H9 (cell line): Measurements from ENCODE around the gene CROCC2. TPM values are rescaled to one million over a fixed set of nuclear protein-coding genes. Genes with fewer than 3 reads are reported as not detected.

Experiments used
- DNase-seq: peaks from one replicate; pipeline ENCODE4 v3.0.0-alpha.2; 2017
- H2AFZ ChIP-seq: one replicate; pipeline ENCODE4 v1.6.1; 2013; ENCODE audit warnings: mild to moderate bottlenecking, low read length, control low read depth, moderate library complexity
- H2AK5ac ChIP-seq: 2 replicates; pipeline ENCODE4 v1.6.1; 2013; ENCODE audit warnings: low read length, control low read depth, mixed read lengths; ENCODE audit not compliant: insufficient read length
- H2BK120ac ChIP-seq: one replicate; pipeline ENCODE4 v1.6.1; 2013; ENCODE audit warnings: low read depth, mild to moderate bottlenecking, low read length, control low read depth, inconsistent platforms; ENCODE audit not compliant: poor library complexity, severe bottlenecking
- H2BK12ac ChIP-seq: 2 replicates; pipeline ENCODE4 v1.6.1; 2013; ENCODE audit warnings: low read length, control low read depth, mixed read lengths, low read depth; ENCODE audit not compliant: insufficient read length
- H2BK15ac ChIP-seq: 2 replicates; pipeline ENCODE4 v1.6.1; 2013; ENCODE audit warnings: low read depth, low read length, control low read depth
- H2BK20ac ChIP-seq: one replicate; pipeline ENCODE4 v1.6.1; 2013; ENCODE audit warnings: low read depth, mild to moderate bottlenecking, low read length, control low read depth, inconsistent platforms; ENCODE audit not compliant: poor library complexity, severe bottlenecking
- H2BK5ac ChIP-seq: 2 replicates; pipeline ENCODE4 v1.6.1; 2013; ENCODE audit warnings: low read length, control low read depth, mixed read lengths; ENCODE audit not compliant: insufficient read length
- H3K14ac ChIP-seq: 2 replicates; pipeline ENCODE4 v1.6.1; 2013; ENCODE audit warnings: low read length, control low read depth; ENCODE audit not compliant: insufficient read depth
- H3K18ac ChIP-seq: 2 replicates; pipeline ENCODE4 v1.6.1; 2013; ENCODE audit warnings: low read depth, mild to moderate bottlenecking, mixed read lengths, low read length, control low read depth; ENCODE audit not compliant: insufficient read length
- H3K23ac ChIP-seq: 2 replicates; pipeline ENCODE4 v1.6.1; 2013; ENCODE audit warnings: low read length, control low read depth, mixed read lengths, low read depth; ENCODE audit not compliant: insufficient read length
- H3K23me2 ChIP-seq: 2 replicates; pipeline ENCODE4 v1.6.1; 2013; ENCODE audit warnings: low read depth, mild to moderate bottlenecking, mixed read lengths, low read length, control low read depth; ENCODE audit not compliant: insufficient read length, poor library complexity, severe bottlenecking
- H3K27ac ChIP-seq: 2 replicates; pipeline ENCODE4 v1.5.1; 2013; ENCODE audit warnings: low read length, control low read depth, mixed read lengths, low read depth; ENCODE audit not compliant: insufficient read length
- H3K27me3 ChIP-seq: 2 replicates; pipeline ENCODE4 v1.6.1; 2013; ENCODE audit warnings: low read length, control low read depth, inconsistent platforms; ENCODE audit not compliant: insufficient read depth
- H3K4ac ChIP-seq: 2 replicates; pipeline ENCODE4 v1.6.1; 2013; ENCODE audit warnings: low read depth, mild to moderate bottlenecking, control low read depth, inconsistent platforms, low read length, moderate library complexity
- H3K4me1 ChIP-seq: 2 replicates; pipeline ENCODE4 v1.6.1; 2013; ENCODE audit warnings: low read length, control low read depth, inconsistent platforms; ENCODE audit not compliant: insufficient read depth
- H3K4me2 ChIP-seq: 2 replicates; pipeline ENCODE4 v1.6.1; 2013; ENCODE audit warnings: low read length, control low read depth, mixed read lengths; ENCODE audit not compliant: insufficient read length, insufficient read depth
- H3K56ac ChIP-seq: 2 replicates; pipeline ENCODE4 v1.6.1; 2013; ENCODE audit warnings: low read depth, mild to moderate bottlenecking, mixed read lengths, low read length, control low read depth; ENCODE audit not compliant: insufficient read length
- H3K79me1 ChIP-seq: 2 replicates; pipeline ENCODE4 v1.6.1; 2013; ENCODE audit warnings: low read depth, mild to moderate bottlenecking, moderate library complexity, low read length, control low read depth, inconsistent platforms; ENCODE audit not compliant: insufficient read depth, poor library complexity, severe bottlenecking
- H3K79me2 ChIP-seq: 2 replicates; pipeline ENCODE4 v1.6.1; 2013; ENCODE audit warnings: low read length, control low read depth, inconsistent platforms; ENCODE audit not compliant: insufficient read depth
- H3K9ac ChIP-seq: 2 replicates; pipeline ENCODE4 v1.6.1; 2013; ENCODE audit warnings: low read length, control low read depth, mixed read lengths; ENCODE audit not compliant: insufficient read length; ENCODE audit errors: extremely low read depth
- H3K9me3 ChIP-seq: one replicate; pipeline ENCODE4 v1.6.1; 2013; ENCODE audit warnings: low read depth, low read length, inconsistent platforms; ENCODE audit not compliant: control insufficient read depth
- H3T11ph ChIP-seq: one replicate; pipeline ENCODE4 v1.6.1; 2013; ENCODE audit warnings: mild to moderate bottlenecking, low read length, control low read depth, inconsistent platforms
- H4K20me1 ChIP-seq: one replicate; pipeline ENCODE4 v1.6.1; 2013; ENCODE audit not compliant: control insufficient read depth, insufficient read length, insufficient read depth
- H4K5ac ChIP-seq: 2 replicates; pipeline ENCODE4 v1.6.1; 2013; ENCODE audit warnings: low read depth, mild to moderate bottlenecking, mixed read lengths, low read length, control low read depth; ENCODE audit not compliant: insufficient read length
- H4K8ac ChIP-seq: replicated peaks from 2 replicates; pipeline ENCODE4 v1.6.1; 2013; ENCODE audit warnings: low read length, control low read depth, mixed read lengths, low read depth; ENCODE audit not compliant: insufficient read length
- H4K91ac ChIP-seq: 2 replicates; pipeline ENCODE4 v1.6.1; 2013; ENCODE audit warnings: low read depth, mild to moderate bottlenecking, moderate library complexity, mixed read lengths, low read length, control low read depth; ENCODE audit not compliant: insufficient read length
- H3K27ac Mint-ChIP-seq, 3 experiments: 2 replicates in 2 of 3; 3 replicates in 1 of 3; pipeline ENCODE4 v1.8.0; 2020 to 2021; ENCODE audit warnings: mixed read lengths in 3 of 3, mild to moderate bottlenecking in 1 of 3, moderate library complexity in 1 of 3
- H3K27me3 Mint-ChIP-seq: 2 replicates; pipeline ENCODE4 v1.8.0; 2021; ENCODE audit warnings: low read depth, mild to moderate bottlenecking, moderate library complexity, mixed read lengths
- H3K36me3 Mint-ChIP-seq, 3 experiments: 2 replicates in 2 of 3; 3 replicates in 1 of 3; pipeline ENCODE4 v1.8.0; 2020 to 2021; ENCODE audit warnings: low read depth in 3 of 3, mixed read lengths in 3 of 3; ENCODE audit not compliant: insufficient read depth in 1 of 3
- H3K4me1 Mint-ChIP-seq, 2 experiments: 2 replicates each; pipeline ENCODE4 v1.8.0; 2020; ENCODE audit warnings: mixed read lengths in 2 of 2
- H3K4me3 Mint-ChIP-seq, 2 experiments: 2 replicates in 1 of 2; 3 replicates in 1 of 2; pipeline ENCODE4 v1.8.0; 2020 to 2021; ENCODE audit warnings: mild to moderate bottlenecking in 2 of 2, mixed read lengths in 2 of 2, moderate library complexity in 1 of 2
- H3K9me3 Mint-ChIP-seq, 2 experiments: 2 replicates in 1 of 2; 3 replicates in 1 of 2; pipeline ENCODE4 v1.8.0; 2020; ENCODE audit warnings: mild to moderate bottlenecking in 2 of 2, mixed read lengths in 2 of 2, moderate library complexity in 1 of 2
- CTCF ChIP-seq: fragments of 200-600 bp; sonication (generic); conservative IDR thresholded peaks from 3 replicates; pipeline ENCODE4 v1.8.0; 2021; ENCODE audit warnings: antibody characterized with exemption, mild to moderate bottlenecking
- WGBS: extraction: QIAGEN DNeasy Blood & Tissue Kit; methylation state at CpG from one replicate; pipeline ENCODE4 v1.1.7; 2013; ENCODE audit warnings: missing lambda C conversion rate, low lambda C conversion rate, mixed read lengths; ENCODE audit not compliant: insufficient read length; ENCODE audit errors: extremely low coverage; 5-methylcytosine and 5-hydroxymethylcytosine counted together
- total RNA-seq: library from RNA; stranded (reverse); gene quantifications from 2 replicates; pipeline ENCODE4 v1.2.1, GENCODE V29; 2021

The CROCC2 gene
- total RNA-seq, 1 experiment from 2014 or later: not detected

GRCh38 chr2:241010531-241011295 is 104.6 kb downstream of the CROCC2 start:
- no peak overlapping the region for H3K56ac ChIP-seq
- no peak overlapping the region for H4K8ac ChIP-seq
- TF ChIP-seq CTCF: no peak
- no peak overlapping the region for H4K5ac ChIP-seq
- peaks cover 7% of the 10 kb centered on the region in 2 experiments for H3K9me3 Mint-ChIP-seq
- no peak overlapping the region for H4K91ac ChIP-seq
- no peaks in the 10 kb centered on the region; the same call in 1 of the 2 replicates for H3K4me1 ChIP-seq
- H2BK5ac ChIP-seq: no peak overlapping the region
- H3K79me2 ChIP-seq: no peaks in the 10 kb centered on the region
- peak overlapping the region in 1 of 2 experiments; percentile 44; a peak in 1 of 5 replicates for H3K4me3 Mint-ChIP-seq
- H2BK120ac ChIP-seq: no peak overlapping the region
- H3K79me1 ChIP-seq: no peaks in the 10 kb centered on the region
- H2AFZ ChIP-seq: no peak overlapping the region
- DNase-seq: no peak
- H3K4ac ChIP-seq: no peak overlapping the region
- H3K27me3 ChIP-seq: no peaks in the 10 kb centered on the region
- no peak overlapping the region for H3K18ac ChIP-seq
- H3K27ac Mint-ChIP-seq: no peak overlapping the region
- H3K14ac ChIP-seq: peak overlapping the region; percentile 21; the same call in 1 of the 2 replicates
- no peaks in the 10 kb centered on the region for H4K20me1 ChIP-seq
- H3K4me2 ChIP-seq: peak overlapping the region; percentile 4
- peaks cover 17% of the 10 kb centered on the region in 2 experiments for H3K4me1 Mint-ChIP-seq
- no peak overlapping the region for H2BK15ac ChIP-seq
- peaks cover 5% of the 10 kb centered on the region for H3K23me2 ChIP-seq
- H3K23ac ChIP-seq: no peak overlapping the region
- WGBS: no CpG with 5 or more reads among the region's 12 CpGs
- no peak overlapping the region for H2AK5ac ChIP-seq
- peaks cover 19% of the 10 kb centered on the region for H3K27me3 Mint-ChIP-seq
- no peak overlapping the region for H3K9ac ChIP-seq
- H3K36me3 Mint-ChIP-seq: peaks cover 3 to 6% (median 3%) of the 10 kb centered on the region in 3 experiments; a peak in 4 of 7 replicates
- peak overlapping the region; percentile 51 for H2BK20ac ChIP-seq
- H3T11ph ChIP-seq: no peak overlapping the region
- no peak overlapping the region for H3K27ac ChIP-seq
- no peak overlapping the region for H2BK12ac ChIP-seq
- H3K9me3 ChIP-seq: no peaks in the 10 kb centered on the region
